GM21723 (cell line): ENCODE data around the gene SNED1.
"Not testable (repeated sequence)": the region's sequence is repeated elsewhere in the genome, so short reads cannot be mapped to it uniquely, and the experiment has no call there.

ENCODE experiments used
- ATAC-seq: cut with Tn5 transposase; IDR thresholded peaks from one replicate; pipeline ENCODE4 v1.9.1; 2021; ENCODE audit warnings: mild to moderate bottlenecking, moderate library complexity; ENCODE audit not compliant: unreplicated experiment

SNED1 gene

DNA sequence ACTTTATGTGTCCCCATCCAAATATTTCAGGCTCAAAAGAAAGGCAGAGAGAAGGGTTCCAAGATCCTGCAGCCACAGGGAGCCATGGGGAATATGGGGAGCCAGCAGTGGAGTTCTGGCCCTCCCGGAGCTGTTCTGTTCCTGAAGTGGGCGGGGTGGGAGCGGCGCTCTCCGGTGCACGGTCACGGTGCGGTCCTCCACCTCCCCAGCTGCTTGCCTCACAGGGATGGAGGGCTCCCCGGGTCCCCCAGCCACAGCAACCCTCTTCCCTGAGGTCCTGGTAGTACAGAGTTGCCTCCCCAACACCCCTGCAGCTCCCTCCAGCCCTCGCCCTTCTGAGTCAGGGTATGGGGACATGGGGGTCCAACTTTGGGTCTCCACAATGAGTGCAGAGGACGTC lies 26.2 kb upstream of the SNED1 start:
- ATAC-seq = no peak

DNA sequence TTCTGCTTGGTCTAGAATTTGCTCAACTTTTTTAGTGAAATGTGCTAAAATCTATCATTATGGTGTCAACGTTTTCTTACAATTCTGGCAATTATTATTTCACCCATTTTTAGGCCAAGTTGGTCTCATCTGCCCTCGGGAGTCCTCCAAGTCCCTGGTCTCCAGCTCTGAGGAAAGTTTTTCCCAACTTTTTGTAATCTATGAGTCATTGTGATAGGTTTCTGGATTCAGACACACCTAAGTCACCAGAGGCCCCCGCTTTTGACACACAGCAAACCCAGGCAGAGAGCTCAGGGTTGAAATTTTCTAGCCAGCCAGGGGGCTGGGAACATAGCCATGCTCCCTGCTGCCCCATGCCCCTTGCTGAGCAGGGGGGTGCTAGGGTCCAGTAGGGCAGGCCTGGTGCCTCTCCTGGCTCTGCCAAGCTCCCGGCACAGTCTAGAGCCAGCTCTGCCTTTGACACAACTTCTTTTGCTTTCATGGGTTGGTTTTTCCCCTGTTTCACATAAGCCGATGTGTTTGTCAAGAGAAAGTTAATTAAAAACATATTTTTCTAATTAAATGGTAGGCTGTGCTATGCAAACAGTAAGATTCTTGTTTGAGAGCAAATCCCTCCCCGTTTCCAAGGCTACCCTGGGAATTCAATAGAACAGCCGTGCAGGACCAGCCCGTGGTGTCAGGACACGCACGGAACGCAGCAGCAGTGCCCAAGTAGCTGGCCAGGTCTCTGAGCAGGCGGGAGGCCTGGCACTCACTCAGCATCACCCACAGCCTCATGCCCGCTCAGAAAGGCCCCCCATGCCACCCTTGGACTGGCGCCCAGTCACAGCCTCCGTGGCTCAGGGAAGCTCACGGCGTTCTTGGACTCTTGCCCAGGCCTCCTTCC lies 25.5 kb upstream of the SNED1 start:
- ATAC-seq = no peak

DNA sequence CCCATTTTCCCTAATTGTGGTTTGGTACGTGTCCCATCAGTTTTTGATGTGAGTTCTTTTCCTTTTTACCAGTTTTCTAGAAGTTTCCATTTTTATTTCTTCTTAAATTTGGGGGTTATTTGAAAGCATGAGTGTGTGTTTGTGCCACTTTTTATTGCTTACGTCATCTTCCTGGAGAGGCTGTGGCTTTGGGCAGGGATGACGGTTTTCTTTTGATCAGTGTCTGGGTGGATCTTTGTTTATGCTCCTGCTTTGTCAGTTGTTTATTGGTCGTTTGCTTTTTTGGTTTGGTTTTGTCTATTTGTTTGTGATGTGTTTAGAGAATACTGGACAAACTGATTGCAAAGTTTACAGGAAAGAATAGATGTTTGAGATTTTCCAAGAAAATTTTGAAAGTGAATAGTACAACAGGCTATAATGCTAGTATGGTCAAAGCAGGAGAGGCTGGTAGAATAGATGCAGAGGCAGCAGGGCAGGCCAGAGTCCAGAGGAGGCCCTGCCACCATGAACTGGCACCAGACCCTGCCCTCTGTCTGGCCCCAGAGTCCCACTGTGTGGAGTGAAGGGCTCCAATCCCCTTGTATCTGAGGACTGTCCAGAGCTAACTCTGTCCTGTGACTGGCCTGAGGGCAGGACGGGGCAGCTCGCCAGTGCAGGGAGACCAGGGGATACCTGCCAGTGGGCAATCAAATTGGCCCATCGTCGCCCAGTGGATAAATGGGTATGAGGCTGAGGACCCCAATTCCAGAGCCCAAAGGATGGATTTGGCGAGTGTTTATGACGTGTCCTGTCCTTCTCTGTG lies 23.4 kb upstream of the SNED1 start:
- ATAC-seq = no peak

GRCh38 chr2:240975903-240976302 lies 22.5 kb upstream of the SNED1 start:
- ATAC-seq = not testable (repeated sequence)

DNA sequence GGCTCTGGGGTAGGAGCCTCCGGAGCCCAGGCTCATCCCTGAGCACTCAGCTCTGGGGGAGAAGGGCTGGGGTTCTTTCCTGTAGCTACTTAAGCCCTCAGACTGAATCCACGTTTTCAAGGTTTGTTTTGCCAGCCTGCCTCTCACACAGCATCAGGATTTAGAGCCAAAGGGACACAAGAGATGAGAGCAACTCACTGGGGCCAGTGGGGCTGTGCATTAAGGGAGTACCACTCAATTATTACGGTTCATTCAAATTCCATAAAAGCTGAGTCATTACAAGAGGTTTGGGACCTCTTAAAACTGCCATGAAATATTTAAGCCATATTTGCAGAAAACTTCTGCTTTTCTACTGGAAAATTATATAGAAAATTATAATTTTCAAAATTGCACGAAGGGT lies 17.1 kb upstream of the SNED1 start:
- ATAC-seq = no peak

GRCh38 chr2:240981871-240982800 lies 16.3 kb upstream of the SNED1 start:
- ATAC-seq = no peak

GRCh38 chr2:240982821-240983281 lies 15.6 kb upstream of the SNED1 start:
- ATAC-seq = no peak

DNA sequence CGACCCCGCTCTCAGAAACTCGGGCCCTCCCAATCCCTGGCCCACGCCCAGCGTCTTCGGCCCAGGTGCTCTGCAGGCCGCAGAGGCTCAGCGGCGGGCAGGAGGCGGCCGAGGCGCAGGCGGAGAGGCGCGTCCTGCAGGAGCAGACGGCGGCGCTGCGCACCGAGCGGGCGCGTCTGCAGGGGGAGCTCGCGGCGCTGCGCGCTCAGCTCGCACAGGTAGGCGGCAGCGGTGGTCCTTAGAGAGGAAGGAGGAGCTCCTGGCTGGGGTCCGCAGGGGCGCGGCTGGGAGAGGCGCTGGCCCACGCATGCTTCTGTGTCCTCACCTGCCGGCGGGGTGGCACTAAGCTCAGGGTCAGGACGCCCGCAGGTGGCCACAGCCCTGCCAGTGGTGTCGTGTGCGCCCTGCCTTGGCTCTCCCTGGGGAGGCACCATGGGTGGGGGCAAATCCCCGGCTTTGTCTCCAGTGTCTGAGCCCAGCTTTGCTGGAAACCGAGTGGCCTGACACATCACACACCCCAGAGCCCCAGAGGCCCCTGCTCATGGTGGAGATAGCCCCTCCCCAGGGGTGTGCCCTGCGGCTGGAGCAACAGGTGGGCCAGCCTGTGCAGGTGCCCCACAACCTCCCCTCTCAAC lies 14.9 kb upstream of the SNED1 start:
- no peak for ATAC-seq

- no peak for ATAC-seq
These were observed 14.4 kb upstream of the SNED1 start for GRCh38 chr2:240983996-240984498.

DNA sequence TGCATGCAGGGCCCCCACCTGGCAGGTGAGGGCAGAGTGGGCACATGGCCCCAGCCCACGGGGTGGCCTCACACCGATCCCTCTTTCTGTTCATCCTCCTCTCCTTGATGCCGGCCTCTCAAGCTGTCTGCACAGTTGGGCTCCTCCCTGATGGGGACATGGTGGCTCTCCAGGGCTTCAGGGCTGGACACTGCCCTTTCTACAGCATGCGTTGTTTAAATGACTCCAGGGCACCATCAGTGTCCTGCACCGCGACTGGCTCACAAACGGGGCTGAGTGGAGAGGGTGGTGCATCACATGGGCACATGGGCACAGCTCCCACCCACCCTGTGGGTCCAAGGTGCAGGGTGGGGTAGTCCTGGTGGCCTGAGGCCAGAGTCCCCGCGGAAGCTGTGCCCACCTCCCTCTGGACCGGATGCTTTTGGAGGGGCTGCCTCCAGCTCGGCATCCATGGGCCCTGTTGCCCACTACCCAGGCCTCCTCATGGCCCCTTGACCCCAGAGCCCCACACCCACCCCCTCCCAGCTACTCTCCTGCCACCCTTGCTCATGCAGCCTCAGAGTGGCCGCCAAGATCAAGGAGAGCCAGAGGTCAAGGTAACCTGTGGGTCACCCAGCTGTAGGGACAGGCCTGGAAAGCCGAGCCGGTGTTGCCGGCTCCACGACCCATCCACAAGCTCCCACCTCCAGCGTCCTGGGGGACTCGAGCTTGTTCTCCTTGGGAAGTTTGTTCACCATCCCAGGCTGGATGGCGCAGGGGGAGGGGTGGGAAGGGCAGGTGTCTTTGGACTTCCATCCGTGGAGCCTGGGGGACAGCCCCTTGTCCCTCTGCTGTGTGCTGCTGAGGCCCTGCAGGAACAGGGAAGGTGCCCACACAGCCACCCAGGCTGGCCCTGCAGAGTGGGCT lies 12.3 kb upstream of the SNED1 start:
- ATAC-seq = no peak

- no peak for ATAC-seq
These were observed 11.5 kb upstream of the SNED1 start for GRCh38 chr2:240986787-240987411.

GRCh38 chr2:240987588-240987987 lies 10.8 kb upstream of the SNED1 start:
- no peak for ATAC-seq

DNA sequence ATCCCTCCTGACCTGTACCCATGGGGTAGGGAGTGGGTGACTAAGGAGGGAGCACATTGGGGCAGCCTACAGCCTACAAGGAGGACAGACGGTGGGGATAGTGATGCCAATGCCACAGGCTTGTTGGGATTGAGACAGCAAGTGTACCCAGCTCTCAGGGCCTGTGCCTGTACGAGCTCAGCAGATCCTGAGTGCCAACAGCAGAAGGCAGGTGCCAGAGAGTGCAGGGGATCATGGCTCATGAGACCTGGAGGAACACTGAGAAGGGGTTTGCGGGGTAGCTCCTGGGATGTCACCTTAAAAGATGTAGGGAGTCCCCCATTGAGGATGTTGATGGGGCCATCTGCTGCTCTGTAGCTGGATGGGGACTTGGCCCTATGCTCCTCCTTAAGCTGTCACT lies 10.3 kb upstream of the SNED1 start:
- ATAC-seq = no peak

- ATAC-seq = no peak
These were observed 9.7 kb upstream of the SNED1 start for GRCh38 chr2:240988571-240989271.

GRCh38 chr2:240989451-240990265 lies 8.8 kb upstream of the SNED1 start:
- ATAC-seq = no peak

DNA sequence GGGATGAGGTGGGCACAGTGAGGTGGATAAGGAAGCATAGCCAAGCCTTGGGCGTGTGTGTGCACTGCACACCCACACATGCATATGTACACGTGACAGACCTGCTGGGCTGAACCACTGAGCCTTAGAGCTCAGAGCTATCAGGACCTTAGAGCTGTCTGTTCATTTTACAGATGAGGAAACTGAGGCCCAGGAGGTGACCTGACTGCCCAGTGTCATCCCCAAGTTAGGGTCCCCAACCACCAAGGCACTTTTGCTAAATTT lies 8.2 kb upstream of the SNED1 start:
- no peak for ATAC-seq

DNA sequence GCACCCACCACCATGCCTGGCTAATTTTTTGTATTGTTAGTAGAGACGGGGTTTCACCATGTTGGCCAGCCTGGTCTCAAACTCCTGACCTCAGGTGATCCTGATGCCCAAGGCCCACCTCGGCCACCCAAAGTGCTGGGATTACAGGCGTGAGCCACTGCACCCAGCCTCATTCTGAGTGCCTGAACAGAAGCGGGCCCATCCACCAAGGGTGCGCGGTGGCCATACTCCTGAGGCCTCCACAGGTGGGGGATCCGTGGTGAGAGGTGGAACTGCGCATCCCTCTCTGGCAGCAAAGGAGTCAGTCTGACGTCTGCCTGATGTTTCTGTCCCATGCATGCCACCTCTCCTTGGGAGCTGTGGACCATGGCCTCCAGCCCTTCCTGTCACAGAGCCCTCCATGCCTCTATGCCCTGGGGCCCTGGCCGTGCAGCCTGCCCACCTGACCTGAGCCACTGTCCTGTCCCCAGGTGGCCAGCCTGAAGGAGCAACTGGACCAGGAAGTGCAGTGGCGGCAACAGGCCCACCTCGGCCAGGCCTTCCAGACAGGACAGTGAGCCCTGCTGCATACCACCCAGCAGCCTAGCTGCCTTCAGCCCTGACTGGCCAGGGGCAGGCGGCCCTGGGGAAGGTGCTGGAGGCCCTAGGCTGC lies 7.6 kb upstream of the SNED1 start:
- ATAC-seq = no peak
